Keratinocyte (primary cell): ENCODE results near the gene DNAH2. TPM values are rescaled to one million over a fixed set of nuclear protein-coding genes. Genes with fewer than 3 reads are reported as not detected.
A peak's percentile ranks its signal among the peaks of the same experiment; 100 is the strongest.

Source experiments
- DNase-seq: peaks from one replicate; pipeline ENCODE4 v3.0.0-alpha.2; 2011; ENCODE audit warnings: low read depth, missing footprints, low spot score
- FAIRE-seq: peaks from 2 replicates; lab custom pipeline; 2011; peaks lifted over from hg19 to GRCh38; lab: Jason Lieb, UNC
- H2AFZ ChIP-seq: 2 replicates; pipeline ENCODE4 v1.6.0; 2012; ENCODE audit warnings: low read length, control low read depth, inconsistent platforms; ENCODE audit not compliant: control insufficient read depth
- H3K27ac ChIP-seq: 2 replicates; pipeline ENCODE4 v1.5.1; 2011; ENCODE audit warnings: low read length; ENCODE audit not compliant: control insufficient read depth, insufficient read depth
- H3K27me3 ChIP-seq: 3 replicates; pipeline ENCODE4 v1.6.0; 2011; ENCODE audit warnings: low read length; ENCODE audit not compliant: control insufficient read depth, insufficient read depth; ENCODE audit errors: extremely low read depth
- H3K36me3 ChIP-seq, 2 experiments: 2 replicates in 1 of 2; 3 replicates in 1 of 2; pipeline ENCODE4 v1.5.1; 2011; ENCODE audit warnings: low read length in 2 of 2, mild to moderate bottlenecking in 1 of 2; ENCODE audit not compliant: control insufficient read depth in 2 of 2, insufficient read depth in 2 of 2; ENCODE audit errors: extremely low read depth in 1 of 2
- H3K4me1 ChIP-seq: 3 replicates; pipeline ENCODE4 v1.5.1; 2011; ENCODE audit warnings: low read length; ENCODE audit not compliant: control insufficient read depth, insufficient read depth; ENCODE audit errors: extremely low read depth
- H3K4me2 ChIP-seq: 3 replicates; pipeline ENCODE4 v1.6.0; 2011; ENCODE audit warnings: low read depth, low read length; ENCODE audit not compliant: control insufficient read depth, insufficient read depth; ENCODE audit errors: extremely low read depth
- H3K4me3 ChIP-seq, 3 experiments: fragments of 200-600 bp in 1 of 3; sonication (generic) in 1 of 3; 2 replicates in 2 of 3; 3 replicates in 1 of 3; pipeline ENCODE4 v1.5.1; 2011 to 2016; ENCODE audit warnings: low read length in 3 of 3, mild to moderate bottlenecking in 3 of 3, control low read depth in 2 of 3, inconsistent platforms in 1 of 3, low read depth in 1 of 3, mixed read lengths in 1 of 3, mixed run types in 1 of 3, moderate library complexity in 1 of 3; ENCODE audit not compliant: control insufficient read depth in 2 of 3, insufficient read depth in 2 of 3; ENCODE audit errors: extremely low read depth in 1 of 3
- H3K79me2 ChIP-seq: 2 replicates; pipeline ENCODE4 v1.6.0; 2012; ENCODE audit warnings: low read length; ENCODE audit not compliant: control insufficient read depth, insufficient read depth
- H3K9ac ChIP-seq: 3 replicates; pipeline ENCODE4 v1.6.0; 2011; ENCODE audit warnings: low read length; ENCODE audit not compliant: control insufficient read depth, insufficient read depth; ENCODE audit errors: extremely low read depth
- H3K9me1 ChIP-seq: 3 replicates; pipeline ENCODE4 v1.6.0; 2011; ENCODE audit warnings: low read length; ENCODE audit not compliant: control insufficient read depth, insufficient read depth; ENCODE audit errors: extremely low read depth
- H3K9me3 ChIP-seq: 2 replicates; pipeline ENCODE4 v1.5.1; 2012; ENCODE audit warnings: low read depth, low read length; ENCODE audit not compliant: control insufficient read depth
- H4K20me1 ChIP-seq: 3 replicates; pipeline ENCODE4 v1.6.0; 2011; ENCODE audit warnings: low read length; ENCODE audit not compliant: control insufficient read depth, insufficient read depth; ENCODE audit errors: extremely low read depth
- EZH2 ChIP-seq: IDR thresholded peaks from one replicate; pipeline ENCODE4 v1.6.1; 2012; ENCODE audit warnings: inconsistent platforms, mild to moderate bottlenecking, low read length, moderate library complexity
- dilution Hi-C: fragments of 300-500 bp; cut with MboI; formaldehyde crosslinking; loops from one replicate; pipeline ENCODE4 v1.7.0; 2020; ENCODE audit warnings: low sequenced_read_pairs; ENCODE audit not compliant: extremely low pct_ligation_motif_present
- polyA plus RNA-seq, 5 experiments: library from polyadenylated mRNA; depleted of rRNA in 3 of 5; stranded (reverse) in 3 of 5; stranded (forward) in 1 of 5; unstranded in 1 of 5; fragments of >200 nt; gene quantifications; 1 replicate in 1 of 5; 2 replicates in 3 of 5; 3 replicates in 1 of 5; pipeline versions ENCODE4 v1.2.1 to v1.2.3, GENCODE V29; 2011 to 2012; ENCODE audit warnings: missing spikeins in 2 of 5, low read depth in 1 of 5, low replicate concordance in 1 of 5
- TF ChIP-seq, protein P1 (sequence below), 3 experiments: IDR thresholded peaks in 1 of 3; conservative IDR thresholded peaks in 1 of 3; optimal IDR thresholded peaks in 1 of 3; 2 replicates in 2 of 3; 3 replicates in 1 of 3; pipeline versions ENCODE3 to v1.5.1; 2011; ENCODE audit warnings: low read length in 3 of 3, mild to moderate bottlenecking in 3 of 3, moderate library complexity in 2 of 3, control low read depth in 1 of 3, inconsistent platforms in 1 of 3; ENCODE audit not compliant: insufficient read depth in 2 of 3; ENCODE audit errors: extremely low read depth in 1 of 3

Gene DNAH2
- polyA plus RNA-seq, 1 donor (not counting 4 experiments of a cell fraction or from before 2014, with no cell fraction given), result 0.13 TPM

DNA sequence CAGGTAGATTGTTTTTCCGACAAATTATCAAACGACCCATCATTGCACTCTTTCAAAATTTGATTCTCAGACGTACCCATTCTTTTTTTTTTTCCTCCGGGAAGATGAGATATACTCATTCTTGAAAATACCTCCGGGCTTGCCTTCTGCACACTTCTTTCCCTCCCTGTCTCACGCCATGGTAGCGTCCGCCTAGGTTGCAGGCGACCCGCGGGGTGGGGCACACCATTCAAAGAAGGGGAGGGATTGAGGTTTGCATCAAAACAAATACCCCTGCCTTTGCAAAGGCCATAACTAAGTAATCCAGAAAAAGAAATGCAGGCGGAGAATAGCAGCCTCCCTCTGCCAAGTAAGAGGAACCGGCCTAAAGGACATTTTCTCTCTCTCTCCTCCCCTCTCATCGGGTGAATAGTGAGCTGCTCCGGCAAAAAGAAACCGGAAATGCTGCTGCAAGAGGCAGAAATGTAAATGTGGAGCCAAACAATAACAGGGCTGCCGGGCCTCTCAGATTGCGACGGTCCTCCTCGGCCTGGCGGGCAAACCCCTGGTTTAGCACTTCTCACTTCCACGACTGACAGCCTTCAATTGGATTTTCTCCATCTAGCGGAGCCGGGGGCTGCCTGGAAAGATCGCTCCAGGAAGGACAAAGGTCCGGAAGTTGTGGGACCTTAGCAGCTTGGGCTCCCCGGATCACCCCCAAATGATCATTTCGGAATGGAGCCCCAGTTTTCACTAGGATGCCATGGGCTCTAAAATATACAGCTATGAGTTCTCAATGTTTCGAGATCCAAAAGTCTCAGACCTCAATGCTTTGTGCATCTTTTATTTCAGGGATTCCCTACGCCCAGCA is 31.1 kb upstream of the DNAH2 start:
- Histone ChIP-seq H3K79me2 (peaks cover 54% of the 10 kb centered on the region), H3K9ac (peak overlapping the region; percentile 100), H3K36me3 (peaks cover 7% of the 10 kb centered on the region in 2 experiments), H4K20me1 (no peaks in the 10 kb centered on the region), H3K4me3 (peak overlapping the region; percentile 73 to 100 (median 98)), H3K9me1 (peaks cover 2% of the 10 kb centered on the region), H3K9me3 (no peaks in the 10 kb centered on the region), H3K4me2 (peak overlapping the region; percentile 99), H3K27ac (peak overlapping the region; percentile 97), H3K27me3 (no peaks in the 10 kb centered on the region), H2AFZ (peak overlapping the region; percentile 27), H3K4me1 (peaks cover 18% of the 10 kb centered on the region)
- TF ChIP-seq EZH2, result no peak
- TF ChIP-seq, protein P1, sequence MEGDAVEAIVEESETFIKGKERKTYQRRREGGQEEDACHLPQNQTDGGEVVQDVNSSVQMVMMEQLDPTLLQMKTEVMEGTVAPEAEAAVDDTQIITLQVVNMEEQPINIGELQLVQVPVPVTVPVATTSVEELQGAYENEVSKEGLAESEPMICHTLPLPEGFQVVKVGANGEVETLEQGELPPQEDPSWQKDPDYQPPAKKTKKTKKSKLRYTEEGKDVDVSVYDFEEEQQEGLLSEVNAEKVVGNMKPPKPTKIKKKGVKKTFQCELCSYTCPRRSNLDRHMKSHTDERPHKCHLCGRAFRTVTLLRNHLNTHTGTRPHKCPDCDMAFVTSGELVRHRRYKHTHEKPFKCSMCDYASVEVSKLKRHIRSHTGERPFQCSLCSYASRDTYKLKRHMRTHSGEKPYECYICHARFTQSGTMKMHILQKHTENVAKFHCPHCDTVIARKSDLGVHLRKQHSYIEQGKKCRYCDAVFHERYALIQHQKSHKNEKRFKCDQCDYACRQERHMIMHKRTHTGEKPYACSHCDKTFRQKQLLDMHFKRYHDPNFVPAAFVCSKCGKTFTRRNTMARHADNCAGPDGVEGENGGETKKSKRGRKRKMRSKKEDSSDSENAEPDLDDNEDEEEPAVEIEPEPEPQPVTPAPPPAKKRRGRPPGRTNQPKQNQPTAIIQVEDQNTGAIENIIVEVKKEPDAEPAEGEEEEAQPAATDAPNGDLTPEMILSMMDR (optimal IDR thresholded peaks at IDR 0.05 in 1 of 3, IDR thresholded peaks at IDR 0.05 in 1 of 3, conservative IDR thresholded peaks at IDR 0.05 in 1 of 3; ENCODE audit: extremely low read depth in 1 of 3, insufficient read depth in 2 of 3, low read length in 3 of 3), result no peak
- DNase-seq (no peak), FAIRE-seq (no peak)
- dilution Hi-C loops, result no loop called here

DNA sequence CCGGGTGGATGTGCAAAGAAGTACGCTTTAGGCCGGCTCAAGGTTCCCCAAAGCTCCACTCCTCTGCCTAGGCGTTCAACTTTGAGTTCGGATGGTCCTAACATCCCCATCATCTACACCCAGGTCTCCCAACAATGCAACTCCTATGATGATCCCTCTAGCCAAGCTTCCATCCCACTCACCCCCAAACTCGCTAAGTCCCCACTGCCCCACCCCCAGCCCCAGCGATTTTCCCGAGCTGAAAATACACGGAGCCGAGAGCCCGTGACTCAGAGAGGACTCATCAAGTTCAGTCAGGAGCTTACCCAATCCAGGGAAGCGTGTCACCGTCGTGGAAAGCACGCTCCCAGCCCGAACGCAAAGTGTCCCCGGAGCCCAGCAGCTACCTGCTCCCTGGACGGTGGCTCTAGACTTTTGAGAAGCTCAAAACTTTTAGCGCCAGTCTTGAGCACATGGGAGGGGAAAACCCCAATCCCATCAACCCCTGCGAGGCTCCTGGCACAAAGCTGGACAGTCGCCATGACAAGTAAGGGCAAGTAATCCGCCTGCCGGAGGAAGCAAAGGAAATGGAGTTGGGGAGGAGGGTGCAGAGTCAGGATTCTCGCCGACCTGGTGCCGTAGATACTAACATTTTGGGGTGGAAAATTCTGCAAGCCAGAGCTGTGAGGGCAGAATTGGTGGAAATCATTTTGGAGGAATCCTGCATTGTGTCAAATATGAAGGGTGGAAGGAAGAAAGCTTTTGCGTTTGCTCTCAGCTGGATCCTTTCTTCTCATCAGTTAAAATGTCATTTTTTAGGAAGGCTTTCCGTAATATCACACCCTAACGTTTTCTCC is 30.3 kb upstream of the DNAH2 start, which contains the start of gene TP53:
Gene TP53, minus strand, starts transcription at position 419 of the 836 bp plus-strand sequence. CDS start 10,896 bp downstream, outside the sequence.
- TF ChIP-seq, protein P1 (optimal IDR thresholded peaks at IDR 0.05 in 1 of 3, IDR thresholded peaks at IDR 0.05 in 1 of 3, conservative IDR thresholded peaks at IDR 0.05 in 1 of 3; ENCODE audit: extremely low read depth in 1 of 3, insufficient read depth in 2 of 3, low read length in 3 of 3), result no peak
- TF ChIP-seq EZH2, result no peak
- Histone ChIP-seq H3K27ac (peak within 1 kb of the TSS; percentile 97), H3K27me3 (no peaks in the 10 kb centered on the region), H4K20me1 (no peaks in the 10 kb centered on the region), H3K9me3 (no peaks in the 10 kb centered on the region), H3K79me2 (peaks cover 52% of the 10 kb centered on the region), H3K36me3 (peaks cover 7% of the 10 kb centered on the region in 2 experiments), H2AFZ (peak within 1 kb of the TSS; percentile 93), H3K4me1 (peaks cover 18% of the 10 kb centered on the region), H3K4me2 (peak within 1 kb of the TSS; percentile 99), H3K4me3 (peak within 1 kb of the TSS; percentile 73 to 100 (median 98)), H3K9ac (peak within 1 kb of the TSS; percentile 100), H3K9me1 (peaks cover 2% of the 10 kb centered on the region)
- FAIRE-seq (peak; percentile 75), DNase-seq (peak; percentile 90)
- dilution Hi-C loops, result no loop called here
